ENCODE measurements around the gene MICU1. TPM values are rescaled to one million over a fixed set of nuclear protein-coding genes. Genes with fewer than 3 reads are reported as not detected.

MICU1 gene
- polyA plus RNA-seq, 2 of the 4 experiments (the other 2 are of a cell fraction): 54.5 to 58.6 TPM

- ATAC-seq (peak; percentile 74 to 90), FAIRE-seq (no peak), DNase-seq (ENCODE audit: low read depth in 1 of 2, low spot score in 1 of 2) (peak in 1 of 2 experiments; percentile 40)
- Histone ChIP-seq H3K4me2 (no peak overlapping the region), H3K4me3 (no peak overlapping the region), H3K9me3 (no peaks in the 10 kb centered on the region), H3K4me1 (no peaks in the 10 kb centered on the region), H3K27ac (no peak overlapping the region)
- POLR2A ChIA-PET: no interaction called here
- TF ChIP-seq CEBPB (IDR thresholded peaks at IDR 0.05): no peak
- no peak for TF ChIP-seq NR3C1 (IDR thresholded peaks at IDR 0.05)
- no peak for TF ChIP-seq HOXB13 (CRISPR knock-in tag; IDR thresholded peaks at IDR 0.05; ENCODE audit: low read depth)
- TF ChIP-seq, protein P1, sequence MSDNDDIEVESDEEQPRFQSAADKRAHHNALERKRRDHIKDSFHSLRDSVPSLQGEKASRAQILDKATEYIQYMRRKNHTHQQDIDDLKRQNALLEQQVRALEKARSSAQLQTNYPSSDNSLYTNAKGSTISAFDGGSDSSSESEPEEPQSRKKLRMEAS (IDR thresholded peaks at IDR 0.05): peak; percentile 44; the same call in 1 of the 2 replicates
- TF ChIP-seq CHD2 (IDR thresholded peaks at IDR 0.05; ENCODE audit: low read length, partially characterized antibody): no peak
- TF ChIP-seq RNF2 (IDR thresholded peaks at IDR 0.05; ENCODE audit: borderline replicate concordance, low read depth): no peak
- no peak for TF ChIP-seq RFX5 (IDR thresholded peaks at IDR 0.05)
- TF ChIP-seq EHF (CRISPR knock-in tag; IDR thresholded peaks at IDR 0.05): no peak
- TF ChIP-seq REST (IDR thresholded peaks at IDR 0.05): no peak
- peak in 1 of 2 experiments; percentile 49; a peak in 3 of 5 replicates for TF ChIP-seq RAD21 (conservative IDR thresholded peaks at IDR 0.05 in 1 of 2, IDR thresholded peaks at IDR 0.05 in 1 of 2)
- no peak for TF ChIP-seq JUN (IDR thresholded peaks at IDR 0.05)
- no peak for TF ChIP-seq ZFP36 (IDR thresholded peaks at IDR 0.05; ENCODE audit: borderline replicate concordance, partially characterized antibody)
- TF ChIP-seq FOSB (CRISPR knock-in tag; IDR thresholded peaks at IDR 0.05): no peak
- TF ChIP-seq BHLHE40 (IDR thresholded peaks at IDR 0.05; ENCODE audit: low read depth, low read length): no peak
- no peak for TF ChIP-seq TFCP2L1 (CRISPR knock-in tag; IDR thresholded peaks at IDR 0.05)
- TF ChIP-seq SMC3 (IDR thresholded peaks at IDR 0.05): 0 out of 3 replicates have a peak, but pooled peaks have one; percentile 10
- TF ChIP-seq CHD4 (IDR thresholded peaks at IDR 0.05; ENCODE audit: borderline replicate concordance): no peak
- no peak for TF ChIP-seq HES2 (IDR thresholded peaks at IDR 0.05)
- TF ChIP-seq PHF8 (IDR thresholded peaks at IDR 0.05; ENCODE audit: borderline replicate concordance, low read depth): no peak
- TF ChIP-seq EP300 (IDR thresholded peaks at IDR 0.05): no peak
- TF ChIP-seq, protein P2, sequence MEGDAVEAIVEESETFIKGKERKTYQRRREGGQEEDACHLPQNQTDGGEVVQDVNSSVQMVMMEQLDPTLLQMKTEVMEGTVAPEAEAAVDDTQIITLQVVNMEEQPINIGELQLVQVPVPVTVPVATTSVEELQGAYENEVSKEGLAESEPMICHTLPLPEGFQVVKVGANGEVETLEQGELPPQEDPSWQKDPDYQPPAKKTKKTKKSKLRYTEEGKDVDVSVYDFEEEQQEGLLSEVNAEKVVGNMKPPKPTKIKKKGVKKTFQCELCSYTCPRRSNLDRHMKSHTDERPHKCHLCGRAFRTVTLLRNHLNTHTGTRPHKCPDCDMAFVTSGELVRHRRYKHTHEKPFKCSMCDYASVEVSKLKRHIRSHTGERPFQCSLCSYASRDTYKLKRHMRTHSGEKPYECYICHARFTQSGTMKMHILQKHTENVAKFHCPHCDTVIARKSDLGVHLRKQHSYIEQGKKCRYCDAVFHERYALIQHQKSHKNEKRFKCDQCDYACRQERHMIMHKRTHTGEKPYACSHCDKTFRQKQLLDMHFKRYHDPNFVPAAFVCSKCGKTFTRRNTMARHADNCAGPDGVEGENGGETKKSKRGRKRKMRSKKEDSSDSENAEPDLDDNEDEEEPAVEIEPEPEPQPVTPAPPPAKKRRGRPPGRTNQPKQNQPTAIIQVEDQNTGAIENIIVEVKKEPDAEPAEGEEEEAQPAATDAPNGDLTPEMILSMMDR (IDR thresholded peaks at IDR 0.05): 0 out of 3 replicates have a peak, but pooled peaks have one; percentile 17
- no peak for TF ChIP-seq HDAC2 (IDR thresholded peaks at IDR 0.05)
- TF ChIP-seq, protein P3, sequence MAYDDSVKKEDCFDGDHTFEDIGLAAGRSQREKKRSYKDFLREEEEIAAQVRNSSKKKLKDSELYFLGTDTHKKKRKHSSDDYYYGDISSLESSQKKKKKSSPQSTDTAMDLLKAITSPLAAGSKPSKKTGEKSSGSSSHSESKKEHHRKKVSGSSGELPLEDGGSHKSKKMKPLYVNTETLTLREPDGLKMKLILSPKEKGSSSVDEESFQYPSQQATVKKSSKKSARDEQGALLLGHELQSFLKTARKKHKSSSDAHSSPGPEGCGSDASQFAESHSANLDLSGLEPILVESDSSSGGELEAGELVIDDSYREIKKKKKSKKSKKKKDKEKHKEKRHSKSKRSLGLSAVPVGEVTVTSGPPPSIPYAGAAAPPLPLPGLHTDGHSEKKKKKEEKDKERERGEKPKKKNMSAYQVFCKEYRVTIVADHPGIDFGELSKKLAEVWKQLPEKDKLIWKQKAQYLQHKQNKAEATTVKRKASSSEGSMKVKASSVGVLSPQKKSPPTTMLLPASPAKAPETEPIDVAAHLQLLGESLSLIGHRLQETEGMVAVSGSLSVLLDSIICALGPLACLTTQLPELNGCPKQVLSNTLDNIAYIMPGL (CRISPR knock-in tag; IDR thresholded peaks at IDR 0.05; ENCODE audit: borderline replicate concordance): no peak
- no peak for TF ChIP-seq CBX2 (IDR thresholded peaks at IDR 0.05; ENCODE audit: borderline replicate concordance, low read depth)
- TF ChIP-seq TP53 (CRISPR knock-in tag; IDR thresholded peaks at IDR 0.05): no peak
- TF ChIP-seq ATOH8 (CRISPR knock-in tag; IDR thresholded peaks at IDR 0.05; ENCODE audit: low read depth): no peak
- TF ChIP-seq GATA3 (IDR thresholded peaks at IDR 0.05; ENCODE audit: borderline replicate concordance): no peak
- no peak for TF ChIP-seq KDM1A (IDR thresholded peaks at IDR 0.05; ENCODE audit: low read depth)
- TF ChIP-seq HOXA7 (CRISPR knock-in tag; IDR thresholded peaks at IDR 0.05): no peak
- no peak for TF ChIP-seq EHMT2 (IDR thresholded peaks at IDR 0.05; ENCODE audit: low read depth)
- TF ChIP-seq FOSL2 (IDR thresholded peaks at IDR 0.05): no peak
- no peak for TF ChIP-seq FOSL2 (CRISPR knock-in tag; IDR thresholded peaks at IDR 0.05)
- TF ChIP-seq MYC (IDR thresholded peaks at IDR 0.05; ENCODE audit: borderline replicate concordance, low read length): no peak
- TF ChIP-seq HEYL (CRISPR knock-in tag; IDR thresholded peaks at IDR 0.05): no peak
- no peak for TF ChIP-seq ZC3H11A (IDR thresholded peaks at IDR 0.05)
- WGBS (ENCODE audit: missing lambda C conversion rate): 43% methylated on average over 5 of the region's 5 CpGs
- CTCF ChIA-PET: interaction anchor here (1.1 to 5.7 kb wide), 4 partner anchors 12 to 686 kb away, joined by 3 to 41 read pairs (median 4); no protein-coding TSS in a partner anchor
These were observed 250.3 kb downstream of the MICU1 start for GRCh38 chr10:72375585-72375984.

Measured in A549 (cell line).